HG03432 (cell line): Measurements from ENCODE around the gene LCA5L.
A peak's percentile ranks its signal among the peaks of the same experiment; 100 is the strongest.
"Not testable (repeated sequence)": the region's sequence is repeated elsewhere in the genome, so short reads cannot be mapped to it uniquely, and the experiment has no call there.

Experiments
- ATAC-seq: cut with Tn5 transposase; IDR thresholded peaks from one replicate; pipeline ENCODE4 v1.9.1; 2021; ENCODE audit warnings: mild to moderate bottlenecking, moderate library complexity; ENCODE audit not compliant: unreplicated experiment

The LCA5L gene

DNA sequence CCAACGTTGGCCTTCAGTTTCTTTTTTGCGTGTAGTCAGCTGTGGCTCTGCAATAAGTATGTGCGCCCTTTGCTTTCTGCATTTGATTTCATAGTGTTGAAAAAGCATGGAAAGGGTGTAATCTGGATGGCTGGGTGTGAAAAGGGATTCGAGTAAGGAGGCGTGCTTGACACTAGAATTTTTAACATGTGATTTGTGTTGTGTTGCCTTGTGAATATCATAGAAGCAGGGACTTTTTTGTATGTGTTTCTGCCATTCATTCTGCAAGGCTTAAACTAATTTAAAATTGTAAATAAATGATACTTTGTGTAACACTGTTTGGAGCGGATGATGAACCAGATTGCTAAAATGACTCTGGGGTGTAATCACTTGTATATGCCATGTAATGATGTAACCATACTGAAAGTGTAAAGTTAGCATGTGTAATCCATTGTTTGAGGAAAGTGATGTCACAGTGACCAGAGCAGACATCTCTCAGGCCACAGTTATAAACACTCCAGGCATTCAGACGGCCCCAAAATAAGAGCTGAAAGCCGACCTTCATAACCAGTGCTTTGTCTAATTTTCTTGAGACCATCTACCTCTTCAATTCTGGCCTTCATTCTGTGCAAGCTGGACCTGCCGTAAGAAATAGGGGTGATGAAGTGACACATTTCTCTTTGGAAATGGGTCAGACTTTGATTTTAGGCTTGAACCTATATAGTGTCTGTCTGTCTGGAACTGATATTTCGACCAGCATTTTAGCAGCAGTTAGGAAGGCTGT is 6.8 kb upstream of the LCA5L start:
- ATAC-seq = no peak

DNA sequence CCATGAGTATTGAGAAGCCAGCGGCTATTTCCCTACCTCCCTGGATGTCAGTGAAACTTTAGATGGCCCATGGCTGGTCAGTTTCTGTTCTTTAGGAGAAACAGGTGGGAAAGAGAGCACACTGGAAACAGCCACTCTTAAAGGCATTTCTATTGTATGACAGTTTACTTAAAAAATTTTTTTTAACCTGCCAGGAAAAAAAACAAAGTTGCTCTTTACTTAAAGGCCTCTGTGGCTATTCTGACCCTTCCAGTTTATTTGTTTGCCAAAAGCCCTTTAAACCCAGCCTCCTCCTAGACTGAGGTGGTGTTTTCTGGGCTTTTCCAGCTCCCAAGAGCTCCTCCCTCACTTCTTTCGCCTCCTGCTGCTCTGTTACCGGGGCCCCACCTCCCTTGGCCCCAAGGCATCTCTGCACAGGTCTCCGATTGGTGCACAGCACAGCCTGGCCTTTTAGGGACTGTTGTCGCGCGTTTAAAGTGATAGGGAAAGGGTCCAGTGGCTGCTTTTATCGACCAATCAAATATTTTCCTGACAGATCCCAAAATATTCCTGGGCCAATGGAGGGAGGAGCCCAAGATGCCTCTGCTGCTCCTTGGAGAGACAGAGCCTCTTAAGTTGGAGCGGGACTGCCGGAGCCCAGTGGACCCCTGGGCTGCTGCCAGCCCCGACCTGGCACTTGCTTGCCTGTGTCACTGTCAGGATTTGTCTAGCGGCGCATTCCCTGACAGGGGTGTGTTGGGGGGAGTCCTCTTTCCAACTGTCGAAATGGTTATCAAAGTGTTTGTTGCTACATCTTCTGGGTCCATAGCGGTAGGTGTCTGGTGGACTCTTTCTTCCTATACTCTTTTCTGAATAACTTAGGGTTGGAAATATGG is 6.0 kb upstream of the LCA5L start, which contains the start of gene SH3BGR:
TSS of gene SH3BGR (plus strand) at position 639 of the 875 bp plus-strand sequence. CDS start at position 766, 127 bp downstream.
- ATAC-seq = no peak

DNA sequence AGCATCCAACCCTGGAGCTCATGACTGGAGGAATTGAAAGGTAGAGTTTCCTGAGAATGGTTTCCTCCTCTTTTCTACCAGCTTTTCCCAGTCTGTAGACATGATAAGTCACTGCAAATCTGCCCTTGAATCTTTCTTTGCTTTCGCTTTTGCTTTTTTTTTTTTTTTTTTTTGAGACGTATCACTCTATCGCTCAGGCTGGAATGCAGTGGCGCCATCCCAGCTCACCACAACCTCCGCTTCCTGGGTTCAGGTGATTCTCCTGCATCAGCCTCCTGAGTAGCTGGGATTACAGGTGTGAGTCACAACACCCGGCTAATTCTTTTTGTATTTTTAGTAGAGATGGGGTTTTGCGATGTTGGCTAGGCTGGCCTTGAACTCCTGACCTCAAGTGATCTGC is 1.7 kb upstream of the LCA5L start:
- ATAC-seq = no peak

DNA sequence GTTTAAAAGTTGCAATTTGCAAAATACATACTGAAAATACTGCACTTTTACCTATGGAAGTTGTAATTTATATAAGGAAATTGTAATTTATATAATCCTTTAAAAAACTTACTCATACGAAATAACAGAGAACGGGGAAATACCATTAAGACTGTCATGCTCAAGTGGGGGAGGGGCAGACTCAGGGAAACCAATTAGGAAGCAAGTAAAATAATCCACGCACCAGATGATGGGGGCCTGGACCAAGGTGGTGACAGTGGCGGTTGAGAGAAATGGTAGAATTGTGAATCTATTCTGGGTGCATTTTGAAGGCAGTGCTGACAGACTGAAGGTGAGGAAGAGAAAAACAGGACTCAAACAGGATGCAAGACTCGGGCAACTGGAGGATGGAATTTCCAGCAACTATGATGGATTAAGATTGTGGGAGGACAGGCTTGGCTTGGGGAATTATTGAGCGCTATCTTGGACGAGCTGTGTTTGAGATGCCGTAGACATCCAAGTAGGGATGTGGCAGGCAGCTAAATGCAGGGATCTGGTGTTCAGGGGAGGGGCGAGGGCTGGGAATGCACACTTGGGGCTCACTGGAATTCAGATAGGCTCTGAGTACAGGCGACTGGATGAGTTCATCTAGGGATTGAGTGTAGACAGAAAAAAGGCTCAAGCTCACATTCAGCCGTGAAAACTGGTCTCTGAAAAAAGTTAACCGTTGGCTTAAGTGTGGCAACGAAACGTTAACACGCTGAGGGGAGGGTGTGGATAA is 977 bp downstream of the LCA5L start:
- no peak for ATAC-seq

DNA sequence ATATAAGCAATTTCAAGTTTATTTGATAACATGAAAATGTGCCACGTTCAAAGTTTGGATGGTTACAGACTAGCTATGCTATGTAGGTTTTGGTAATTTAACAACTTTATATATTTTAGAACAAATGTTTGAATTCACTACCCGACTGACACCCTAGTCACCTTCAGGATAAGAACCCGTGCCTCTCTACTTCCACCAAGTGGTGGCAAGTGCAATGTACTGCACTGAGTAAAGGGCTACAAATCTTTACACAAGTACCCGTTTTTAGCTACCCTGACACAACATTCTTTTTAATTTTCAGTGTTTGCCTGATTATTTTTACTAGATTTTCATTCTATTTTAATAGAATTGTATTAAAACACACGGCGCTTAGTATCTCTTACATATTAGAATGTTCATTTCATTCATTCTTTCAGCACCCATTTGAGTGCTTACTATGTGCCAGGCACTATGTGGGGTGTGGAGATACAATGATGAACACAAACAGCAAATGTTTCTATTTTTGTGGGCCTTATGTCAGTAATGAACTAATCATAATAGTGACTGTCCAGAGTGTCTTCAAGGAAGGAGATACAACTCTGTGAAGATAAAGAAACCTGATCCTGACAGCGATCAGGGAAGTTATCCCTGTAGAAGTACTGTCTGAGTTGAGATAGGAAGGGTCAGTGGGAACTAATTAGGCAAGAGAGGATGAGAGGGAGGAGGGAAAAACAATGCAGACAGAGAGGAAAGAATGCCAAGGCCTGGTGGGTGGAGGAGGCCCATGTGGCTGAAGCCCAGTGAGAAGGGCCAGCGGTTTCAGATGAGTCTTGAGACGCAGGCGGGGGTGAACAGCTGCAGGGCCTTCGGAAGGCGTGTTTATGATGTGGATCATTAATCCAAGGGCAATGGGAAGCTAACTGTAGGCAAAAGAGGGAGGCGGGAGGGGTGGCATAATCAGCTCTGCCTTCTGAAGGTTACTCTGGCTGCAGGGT is 3.8 kb downstream of the LCA5L start:
- peak; percentile 33 for ATAC-seq

DNA sequence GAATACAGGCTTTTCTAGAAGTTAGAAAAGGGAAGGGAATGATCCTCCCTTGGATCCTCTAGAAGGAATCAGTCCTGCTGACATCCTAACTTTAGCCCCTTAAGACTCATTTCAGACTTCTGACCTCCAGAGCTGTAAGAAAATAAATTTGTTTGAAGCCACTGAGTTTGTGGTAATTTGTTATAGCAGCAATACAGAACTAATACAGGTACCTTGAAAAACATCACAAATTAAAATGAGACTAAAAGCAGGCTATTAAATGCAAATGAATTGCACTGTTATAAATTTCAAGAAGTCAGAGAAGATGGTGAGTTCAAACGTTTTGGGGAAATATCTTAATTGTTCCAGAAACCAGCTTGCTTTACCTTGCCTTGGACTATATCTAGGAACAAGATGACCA is 6.3 kb downstream of the LCA5L start:
- ATAC-seq = no peak

DNA sequence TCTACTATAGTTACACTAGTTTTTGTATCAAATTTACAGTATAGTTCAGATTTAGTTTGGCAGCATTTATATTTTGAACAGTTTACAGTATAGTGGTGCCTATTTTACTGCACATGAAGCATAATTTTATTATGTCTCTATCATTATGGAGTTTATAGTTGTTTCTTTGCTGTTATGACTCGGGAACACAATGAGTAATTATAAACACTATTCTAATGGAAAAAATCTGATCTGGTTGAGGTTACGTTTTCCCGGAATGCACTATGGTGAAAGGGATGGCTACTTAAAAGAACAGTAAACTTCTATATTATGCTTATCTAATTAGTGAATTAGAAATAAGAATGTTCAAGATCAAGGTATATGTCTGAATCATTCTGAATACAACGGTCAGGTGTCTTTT is 10.6 kb downstream of the LCA5L start:
- no peak for ATAC-seq

DNA sequence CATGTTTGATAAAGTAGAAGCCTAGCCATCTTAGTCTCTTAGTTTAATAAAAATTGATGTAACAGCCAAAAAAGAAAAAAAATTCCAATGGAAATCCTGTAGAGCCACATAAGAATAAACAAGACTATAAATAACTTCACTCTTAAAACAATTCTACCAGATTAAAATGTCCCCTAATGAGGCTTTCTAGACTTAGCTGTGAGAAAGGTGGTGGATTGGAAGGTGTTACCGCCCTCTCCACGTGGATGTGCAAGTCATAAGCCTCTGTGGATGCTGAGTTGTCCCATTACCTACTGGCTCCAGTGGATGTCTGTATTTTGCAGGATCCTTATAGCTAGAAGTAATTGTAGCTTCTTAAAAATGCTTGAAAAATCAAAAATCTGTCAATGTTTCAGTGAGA is 14.6 kb downstream of the LCA5L start:
- no peak for ATAC-seq

DNA sequence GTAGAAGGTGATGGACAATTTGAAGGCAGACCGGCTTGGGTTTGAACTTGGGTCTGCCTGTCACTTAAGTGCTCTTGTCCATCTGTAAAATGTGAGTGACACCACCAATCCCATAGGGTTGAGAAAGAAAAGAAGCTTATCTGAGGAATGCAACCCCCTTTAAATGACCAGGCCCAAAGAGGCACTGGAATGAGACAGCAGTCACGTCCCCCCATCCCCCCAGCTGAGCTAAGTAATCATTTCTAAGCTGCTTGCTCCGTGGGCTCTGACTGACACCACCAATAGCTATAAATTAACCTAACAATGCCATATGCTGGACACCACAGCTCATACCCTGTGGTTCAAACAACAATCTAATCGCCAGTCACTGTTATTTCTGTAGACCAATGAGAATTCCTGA is 15.1 kb downstream of the LCA5L start:
- ATAC-seq = no peak

DNA sequence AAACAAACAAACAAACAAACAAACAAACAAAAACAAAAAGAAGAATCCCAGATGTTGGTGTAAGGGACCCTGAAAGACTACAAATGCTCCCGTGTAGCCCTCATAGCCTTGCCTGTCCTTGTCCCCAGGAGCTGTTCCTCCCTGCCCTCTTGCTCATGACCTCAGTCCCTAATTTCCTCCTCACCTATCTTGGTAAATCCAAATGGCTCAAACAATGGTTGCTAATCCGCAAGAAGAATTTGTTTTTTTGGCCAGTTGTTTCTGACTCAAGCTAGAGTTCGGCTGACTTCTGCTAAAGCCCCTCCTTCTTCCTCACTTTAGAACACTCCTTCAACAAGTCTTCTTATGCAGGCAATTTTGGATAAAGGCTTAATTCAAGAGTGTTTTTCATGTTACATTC is 15.6 kb downstream of the LCA5L start:
- no peak for ATAC-seq

DNA sequence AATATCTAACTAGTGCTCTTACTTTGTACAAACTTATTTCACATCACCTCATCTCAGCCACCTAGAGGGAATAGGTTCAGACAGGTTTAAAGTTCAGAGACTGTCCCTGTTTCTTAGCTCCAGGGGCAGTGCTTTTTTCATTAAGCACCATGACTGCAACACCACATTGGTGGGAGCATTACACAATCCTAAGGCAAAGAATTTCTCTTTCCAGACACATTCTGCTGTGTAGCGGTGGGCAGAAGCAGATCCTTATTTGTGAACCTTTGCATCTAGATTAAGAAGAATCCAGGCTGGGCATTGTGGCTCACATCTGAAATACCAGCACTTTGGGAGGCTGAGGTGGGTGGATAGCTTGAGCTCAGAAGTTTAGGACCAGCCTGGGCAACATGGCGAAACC is 16.1 kb downstream of the LCA5L start:
- ATAC-seq = no peak

DNA sequence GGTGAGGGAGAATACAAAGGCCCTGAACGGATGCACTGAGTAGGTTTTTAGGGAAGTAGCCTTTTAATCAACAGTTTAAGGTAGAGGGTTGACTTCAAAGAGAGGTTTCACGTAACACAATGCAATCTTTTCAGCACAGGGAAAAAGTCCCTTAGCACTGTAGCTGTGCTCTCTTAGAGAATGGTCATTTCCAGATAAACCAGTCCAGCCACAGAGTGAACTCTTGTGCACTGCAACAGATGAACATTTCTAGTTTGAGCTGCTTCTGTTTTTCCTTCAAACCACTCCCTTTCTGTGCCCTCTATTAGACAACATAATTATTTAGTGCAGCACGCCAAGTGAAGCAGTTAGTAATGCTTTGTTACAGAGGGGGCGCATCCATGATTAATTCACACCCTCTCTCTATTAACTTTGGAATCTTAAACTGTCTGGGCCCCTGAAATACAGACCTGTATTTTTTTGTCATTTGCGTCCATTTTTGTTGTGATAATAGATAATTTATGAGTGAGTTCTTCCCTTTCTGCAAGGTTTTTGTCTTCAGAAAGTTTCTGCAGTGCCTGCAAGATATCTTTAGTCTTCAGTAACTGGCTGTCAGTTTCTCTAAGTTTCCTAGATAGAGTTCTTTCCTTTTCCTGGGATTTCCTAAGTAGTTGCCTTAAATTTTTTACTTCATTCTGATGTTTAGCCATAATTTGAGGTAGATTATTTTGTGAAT is 22.9 kb downstream of the LCA5L start:
- peak; percentile 66 for ATAC-seq

DNA sequence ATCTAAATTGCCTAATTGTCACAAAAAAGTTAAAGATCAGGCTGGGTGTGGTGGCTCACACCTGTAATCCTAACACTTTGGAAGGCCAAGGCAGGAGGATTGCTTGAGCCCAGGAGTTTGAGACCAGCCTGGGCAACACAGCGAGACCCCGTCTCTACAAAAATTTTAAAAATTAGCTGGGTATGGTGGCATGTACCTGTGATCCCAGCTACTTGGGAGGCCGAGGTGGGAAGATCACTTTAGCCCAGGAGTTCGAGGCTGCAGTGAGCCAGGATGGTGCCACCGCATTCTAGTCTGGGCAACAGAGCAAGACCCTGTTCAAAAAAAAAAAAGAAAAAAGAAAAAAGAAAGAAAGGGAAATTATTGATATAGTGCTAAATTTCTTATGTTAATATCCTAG is 26.4 kb downstream of the LCA5L start:
- ATAC-seq = not testable (repeated sequence)

DNA sequence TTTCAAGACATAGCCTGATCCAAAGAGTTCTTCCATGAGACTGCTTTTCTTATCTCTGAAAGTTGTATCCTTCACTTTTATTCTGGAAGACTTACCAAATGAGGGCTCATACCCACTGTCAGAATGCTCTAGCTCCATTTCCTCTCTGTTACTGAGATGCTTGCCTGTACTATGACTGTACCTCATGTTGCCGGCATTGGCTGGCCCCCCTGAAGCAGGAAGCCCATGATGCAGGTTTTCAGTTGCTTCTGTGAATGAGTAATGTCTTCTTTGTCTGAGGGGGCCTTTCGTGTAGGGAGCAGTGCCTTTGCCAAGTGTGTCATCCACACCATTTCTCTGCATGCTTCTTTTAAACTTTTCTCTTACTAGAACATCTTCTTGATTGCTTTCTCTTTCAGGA is 39.5 kb downstream of the LCA5L start:
- no peak for ATAC-seq

DNA sequence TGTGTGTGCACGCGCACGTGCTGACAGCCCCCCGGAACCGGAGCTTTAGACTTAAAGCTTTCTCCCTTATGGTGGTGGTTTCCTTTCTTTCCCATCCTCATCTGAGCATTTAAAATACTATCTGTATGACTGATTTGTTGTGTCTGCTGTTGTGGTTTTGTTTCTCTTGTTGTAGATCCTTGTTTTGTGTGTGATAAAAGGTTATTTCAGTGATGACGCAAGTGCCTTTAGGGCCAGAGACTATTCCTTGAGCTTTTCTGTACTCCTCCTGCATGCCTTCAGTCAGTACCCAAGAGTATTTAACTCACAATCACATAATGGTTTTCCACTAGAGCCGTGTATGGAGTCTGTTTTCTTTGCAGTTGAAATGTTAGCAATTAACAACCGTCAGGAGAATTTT is 45.4 kb downstream of the LCA5L start:
- no peak for ATAC-seq

DNA sequence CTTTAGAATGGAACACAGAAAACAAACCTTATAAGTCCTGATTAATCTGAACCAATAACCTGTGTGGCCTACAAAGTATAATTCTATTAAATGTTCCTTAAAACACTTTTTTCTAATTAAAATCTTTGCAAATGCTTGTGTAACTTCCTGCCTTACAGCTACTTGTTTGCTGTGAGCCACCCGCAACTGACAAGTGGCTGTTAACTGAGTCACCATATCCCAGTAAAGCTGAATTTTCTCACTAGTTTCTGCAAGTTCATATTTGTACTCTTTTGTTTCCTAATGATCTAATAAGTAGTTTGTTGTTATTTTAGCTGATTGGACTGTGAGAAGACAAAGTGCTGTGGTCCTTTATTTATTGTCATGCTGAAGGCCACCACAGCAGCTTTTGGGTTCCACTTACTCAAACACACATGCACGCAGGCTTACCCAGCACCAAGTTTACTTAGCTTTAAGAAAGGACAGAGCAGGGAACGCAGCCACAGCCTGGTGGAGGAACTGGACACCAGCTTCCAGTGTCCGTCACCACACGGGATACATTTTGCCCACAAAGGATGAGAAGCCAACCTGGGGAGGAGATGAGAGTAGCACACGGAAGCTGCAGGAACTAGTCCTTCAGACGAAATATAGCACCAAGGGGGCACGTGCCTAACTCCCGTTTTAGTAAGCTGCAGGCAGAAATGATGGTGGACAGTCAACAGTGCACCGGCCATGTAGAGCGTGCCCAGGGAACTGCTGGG is 47.8 kb downstream of the LCA5L start:
- no peak for ATAC-seq

DNA sequence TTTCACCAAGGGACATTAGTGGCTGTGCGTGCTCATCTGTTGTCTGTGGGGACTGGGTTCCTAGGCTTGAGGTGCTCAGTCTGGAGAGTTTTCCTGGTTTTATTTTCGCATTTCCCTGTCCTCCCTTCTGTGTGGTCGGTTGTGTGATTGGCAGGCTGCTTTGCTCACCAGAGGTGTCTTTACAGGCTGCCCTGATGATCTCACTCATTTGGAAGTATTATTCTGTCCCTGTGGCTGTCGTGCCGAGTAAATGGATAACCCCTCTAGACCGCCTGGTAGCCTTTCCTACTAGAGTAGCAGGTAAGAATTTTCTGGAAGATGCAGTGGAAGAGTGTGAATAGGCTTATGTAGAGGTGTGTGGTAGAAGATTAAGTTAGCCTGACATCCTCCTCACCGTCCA is 52.6 kb downstream of the LCA5L start:
- ATAC-seq = no peak

DNA sequence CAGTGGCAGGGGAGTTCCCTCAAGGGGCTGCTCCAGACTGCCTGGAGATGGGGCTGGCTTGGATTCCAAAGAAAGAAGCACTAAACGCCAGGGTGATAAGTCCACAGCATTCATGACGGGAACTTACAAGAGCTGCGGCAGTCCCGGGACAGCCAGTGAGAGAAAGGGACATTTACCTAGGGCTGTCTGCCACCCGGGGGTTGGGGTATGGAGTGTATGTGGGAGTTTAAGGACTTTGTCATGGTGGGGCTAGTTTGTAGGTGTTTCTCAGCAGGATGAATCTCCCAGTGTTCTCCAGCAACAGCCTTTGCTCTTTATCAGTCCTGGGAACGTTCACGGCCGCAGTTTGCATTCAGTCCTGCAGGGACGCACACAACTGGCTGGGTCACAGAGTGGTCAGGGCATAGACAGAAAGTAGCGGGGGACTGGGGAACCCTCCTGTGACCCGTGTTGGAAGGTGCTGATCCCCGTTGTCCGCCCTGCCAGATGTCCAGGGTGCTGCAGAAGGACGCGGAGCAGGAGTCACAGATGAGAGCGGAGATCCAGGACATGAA is 55.3 kb downstream of the LCA5L start:
- no peak for ATAC-seq

DNA sequence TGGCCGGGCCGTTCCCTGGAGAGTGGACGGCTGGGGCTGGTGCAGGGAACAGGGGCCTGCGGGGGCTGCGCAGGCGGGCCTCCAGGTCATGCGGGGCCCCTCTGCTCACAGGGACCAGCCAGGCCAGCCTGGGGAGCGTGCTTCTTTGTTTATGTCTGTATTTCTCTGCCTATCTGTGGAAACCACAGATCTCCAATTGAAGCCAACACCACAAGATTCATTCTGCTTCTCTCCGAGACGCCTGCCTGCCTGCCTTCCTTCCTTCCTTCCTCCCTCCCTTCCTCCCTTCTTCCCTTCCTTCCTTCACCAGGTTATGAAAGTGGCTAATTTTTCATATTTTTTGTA is 56.8 kb downstream of the LCA5L start:
- peak; percentile 13 for ATAC-seq
